HK-2 (cell line): Measurements from ENCODE around the gene ZP3.
A peak's percentile ranks its signal among the peaks of the same experiment; 100 is the strongest.
"Not testable (repeated sequence)": the region's sequence is repeated elsewhere in the genome, so short reads cannot be mapped to it uniquely, and the experiment has no call there.

ENCODE experiments used
- DNase-seq: peaks from one replicate; pipeline ENCODE4 v3.0.0-alpha.2; 2018; ENCODE audit not compliant: unreplicated experiment

The ZP3 gene

DNA sequence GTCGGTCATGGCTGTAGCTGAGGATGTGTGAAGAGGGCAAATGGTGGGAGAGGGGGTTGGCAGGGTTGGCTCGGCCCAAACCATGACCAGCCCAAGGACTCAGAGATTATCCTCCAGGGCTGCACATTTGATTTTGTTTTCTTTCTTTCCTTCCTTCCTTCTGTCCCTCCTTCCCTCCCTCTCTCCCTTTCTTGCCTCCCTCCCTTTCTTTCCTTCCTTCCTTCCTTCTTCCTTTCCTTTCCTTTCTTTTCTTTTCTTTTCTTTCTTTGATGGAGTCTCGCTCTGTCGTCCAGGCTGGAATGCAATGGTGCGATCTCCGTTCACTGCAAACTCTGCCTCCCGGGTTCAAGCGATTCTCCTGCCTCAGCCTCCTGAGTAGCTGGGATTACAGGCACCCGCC is 19.0 kb upstream of the ZP3 start:
- DNase-seq: no peak

DNA sequence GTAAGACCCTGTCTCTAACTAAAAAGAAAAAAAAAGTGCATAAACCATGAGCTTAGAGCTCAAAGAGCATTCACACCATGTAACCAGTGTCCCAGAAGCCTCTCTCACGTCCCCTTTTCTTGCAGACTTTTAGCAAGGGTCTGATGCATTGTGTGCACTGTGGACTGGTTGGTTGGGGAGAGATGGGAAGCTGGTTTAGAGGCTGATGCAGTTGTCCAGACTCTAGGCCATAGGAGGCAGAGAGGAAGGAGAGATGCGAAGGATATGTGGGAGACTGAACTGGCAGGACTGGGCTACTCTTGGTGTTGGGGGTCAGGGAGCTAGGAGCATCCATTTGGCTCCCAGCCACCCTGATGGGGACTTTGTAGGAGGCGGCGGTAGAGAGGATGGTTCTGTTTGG is 17.0 kb upstream of the ZP3 start:
- DNase-seq: no peak

DNA sequence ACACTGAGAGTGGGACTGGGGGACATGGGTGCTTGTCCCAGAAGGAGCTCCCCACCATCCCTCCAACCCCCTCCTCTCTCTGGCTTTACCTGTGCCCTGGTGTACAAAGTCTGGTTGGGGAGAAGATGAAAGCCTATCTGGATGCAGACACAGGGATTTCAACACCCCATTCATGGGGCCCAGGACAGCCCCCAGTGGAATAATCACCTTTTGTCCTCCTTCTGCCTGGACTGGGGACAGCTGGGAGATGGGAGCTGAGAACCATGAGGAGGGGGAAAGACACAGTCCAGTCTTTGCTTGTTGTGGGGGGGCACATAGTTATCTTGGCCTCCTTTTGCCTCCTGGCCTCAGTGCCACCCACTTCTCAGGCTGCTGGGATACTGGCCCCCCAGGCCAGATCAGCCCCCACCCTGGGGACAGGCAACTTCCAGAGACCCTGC is 16.6 kb upstream of the ZP3 start:
- no peak for DNase-seq

GRCh38 chr7:76409537-76409936 is 15.2 kb upstream of the ZP3 start, which contains the start of gene SSC4D:
TSS of gene SSC4D (minus strand) at chr7:76409697. CDS start at chr7:76404439, 5,258 bp downstream.
- DNase-seq: no peak

DNA sequence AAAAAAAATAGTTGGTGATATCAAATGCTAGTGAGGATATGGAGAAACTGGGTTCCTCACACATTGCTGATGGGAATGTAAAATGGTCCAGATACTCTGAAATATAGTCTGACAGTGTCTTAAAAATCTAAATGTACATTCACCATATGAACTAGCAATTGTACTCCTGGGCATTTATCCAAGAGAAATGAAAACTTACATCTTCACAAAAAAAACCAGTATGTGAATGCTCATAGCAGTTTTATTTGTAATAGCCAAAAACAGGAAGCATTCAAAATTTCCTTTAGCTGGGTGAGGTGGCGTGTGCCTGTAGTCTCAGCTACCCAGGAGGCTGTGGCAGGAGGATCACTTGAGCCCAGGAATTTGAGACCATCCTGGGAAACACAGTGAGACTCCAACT is 13.1 kb upstream of the ZP3 start:
- DNase-seq: no peak

- DNase-seq: no peak
These were observed 12.5 kb upstream of the ZP3 start for GRCh38 chr7:76412249-76412648.

GRCh38 chr7:76417654-76418310 is 7.0 kb upstream of the ZP3 start:
- DNase-seq: not testable (repeated sequence)

GRCh38 chr7:76421097-76421496 is 3.7 kb upstream of the ZP3 start:
- DNase-seq: peak; percentile 87

- peak; percentile 56 for DNase-seq
These were observed 911 bp upstream of the ZP3 start for GRCh38 chr7:76423666-76424412.

- DNase-seq: no peak
These were observed 406 bp downstream of the ZP3 start for GRCh38 chr7:76425156-76425555.

DNA sequence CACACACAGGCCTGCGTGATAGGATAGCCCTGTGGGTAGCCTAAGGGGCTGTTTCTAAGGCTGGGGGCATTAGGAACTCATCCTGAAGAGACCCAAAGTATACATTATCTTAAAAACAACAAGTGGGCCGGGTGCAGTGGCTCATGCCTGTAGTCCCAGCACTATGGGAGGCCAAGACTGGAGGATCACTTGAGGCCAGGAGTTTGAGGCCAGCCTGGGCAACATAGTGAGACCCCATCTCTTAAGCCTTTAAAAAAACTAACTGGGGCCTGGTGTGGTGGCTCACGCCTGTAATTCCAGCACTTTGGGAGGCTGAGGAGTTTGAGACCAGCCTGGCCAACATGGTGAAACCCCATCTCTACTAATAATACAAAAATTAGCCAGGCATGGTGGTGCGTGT is 808 bp downstream of the ZP3 start:
- DNase-seq: not testable (repeated sequence)

DNA sequence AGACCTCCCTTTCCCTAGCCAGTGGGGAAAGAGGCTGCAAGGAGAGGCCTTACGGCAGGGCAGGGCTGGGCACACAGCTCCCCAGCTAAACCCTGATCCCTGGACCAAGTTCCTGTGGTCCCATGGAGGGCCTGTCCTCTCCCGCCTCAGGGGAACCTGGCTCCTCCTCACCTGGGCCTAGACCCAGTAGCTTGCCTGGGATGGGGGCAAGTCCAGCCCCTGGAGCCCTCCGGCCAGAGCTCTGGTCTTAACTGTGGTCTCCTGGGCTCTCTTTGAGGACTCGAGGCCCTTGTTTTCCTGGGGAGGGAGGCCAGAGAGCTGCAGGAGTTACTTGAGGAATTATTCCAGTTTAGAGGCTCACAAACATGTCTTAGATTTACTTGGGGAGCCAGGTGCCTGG is 1.5 kb downstream of the ZP3 start:
- DNase-seq: no peak

GRCh38 chr7:76427635-76428034 is 2.9 kb downstream of the ZP3 start:
- no peak for DNase-seq

DNA sequence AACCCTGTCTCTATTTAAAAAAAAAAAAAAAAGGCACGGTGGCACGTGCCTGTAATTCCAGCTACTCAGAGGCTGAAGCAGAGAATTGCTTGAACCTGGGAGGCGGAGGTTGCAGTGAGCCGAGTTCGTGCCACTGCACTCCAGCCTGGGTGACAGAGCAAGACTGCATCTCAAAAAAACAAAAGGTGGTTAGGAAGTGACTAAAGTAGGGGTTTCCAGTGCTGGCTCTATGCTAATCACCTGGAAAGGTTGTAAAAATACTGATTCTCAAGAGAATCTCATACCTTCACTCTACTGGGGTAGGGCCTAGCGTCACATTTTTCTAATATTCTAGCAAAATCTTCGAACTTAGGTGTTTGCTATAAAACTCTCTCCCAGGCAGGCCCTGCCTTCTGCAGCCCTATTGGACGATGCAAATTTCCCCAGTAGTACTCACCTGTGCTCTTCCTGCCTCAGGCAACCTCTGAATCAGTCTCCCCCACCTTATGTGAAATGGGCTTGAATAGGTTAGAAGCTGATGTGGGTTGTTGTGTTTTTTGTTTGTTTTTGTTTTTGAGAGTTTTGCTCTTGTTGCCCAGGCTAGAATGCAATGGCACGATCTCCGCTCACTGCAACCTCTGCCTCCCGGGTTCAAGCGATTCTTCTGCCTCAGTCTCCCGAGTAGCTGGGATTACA is 3.5 kb downstream of the ZP3 start:
- DNase-seq: no peak

DNA sequence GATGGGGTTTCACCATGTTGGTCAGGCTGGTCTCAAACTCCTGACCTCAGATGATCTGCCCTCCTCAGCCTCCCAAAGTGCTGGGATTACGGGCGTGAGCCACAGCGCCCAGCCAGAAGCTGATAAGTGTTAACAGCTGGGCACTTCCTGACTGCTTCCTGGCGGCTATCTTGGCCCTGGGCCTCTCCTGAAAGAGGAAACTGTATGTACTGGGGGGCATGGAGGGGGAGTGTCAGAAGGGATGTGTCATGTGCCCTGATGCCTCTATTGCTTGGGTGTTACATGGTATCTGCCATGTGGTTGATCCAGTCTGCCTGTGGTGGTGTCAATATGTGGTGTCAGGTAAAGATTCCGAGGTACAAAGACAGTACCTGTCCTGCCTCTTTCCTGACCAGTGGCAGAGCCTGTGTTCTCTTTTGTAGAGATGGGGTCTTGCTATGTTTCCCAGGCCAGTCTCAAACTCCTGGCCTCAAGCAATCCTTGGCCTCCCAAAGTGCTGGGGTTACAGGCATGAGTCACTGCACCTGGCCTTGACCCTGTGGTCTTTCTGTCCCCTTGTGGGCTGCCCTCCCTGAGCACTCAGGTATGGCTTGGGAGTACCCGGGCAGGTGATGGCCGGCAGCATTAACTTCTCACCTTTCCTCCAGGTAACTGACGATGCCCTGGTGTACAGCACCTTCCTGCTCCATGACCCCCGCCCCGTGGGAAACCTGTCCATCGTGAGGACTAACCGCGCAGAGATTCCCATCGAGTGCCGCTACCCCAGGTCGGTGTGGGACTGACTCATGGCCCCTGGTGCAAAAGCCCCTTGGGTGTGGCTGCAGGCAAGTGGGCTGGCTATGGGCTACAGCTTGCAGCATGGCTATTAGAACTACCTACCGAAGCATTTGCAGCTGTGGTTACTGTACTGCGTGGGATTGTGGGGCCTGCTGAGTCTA is 4.4 kb downstream of the ZP3 start:
- no peak for DNase-seq

DNA sequence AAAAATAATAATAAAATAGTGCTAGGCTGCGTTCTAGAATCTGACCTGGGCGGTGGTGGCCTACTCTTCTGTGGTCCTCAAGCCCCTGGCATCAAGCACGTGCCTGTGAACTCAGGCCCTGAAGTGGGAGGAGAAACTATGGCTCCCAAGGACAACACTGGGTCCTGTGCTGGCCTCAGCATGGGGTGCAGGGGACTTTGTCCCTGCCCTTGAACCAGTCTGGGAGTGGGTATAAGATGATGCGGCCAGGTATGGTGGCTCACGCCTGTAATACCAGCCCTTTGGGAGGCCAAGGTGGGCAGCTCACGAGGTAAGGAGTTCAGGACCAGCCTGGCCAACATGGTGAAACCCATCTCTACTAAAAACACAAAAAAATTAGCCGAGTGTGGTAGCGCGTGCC is 5.5 kb downstream of the ZP3 start:
- no peak for DNase-seq

- no peak for DNase-seq
These were observed 6.1 kb downstream of the ZP3 start for GRCh38 chr7:76430836-76431235.

GRCh38 chr7:76437873-76438272 is 13.1 kb downstream of the ZP3 start:
- DNase-seq: peak; percentile 70

DNA sequence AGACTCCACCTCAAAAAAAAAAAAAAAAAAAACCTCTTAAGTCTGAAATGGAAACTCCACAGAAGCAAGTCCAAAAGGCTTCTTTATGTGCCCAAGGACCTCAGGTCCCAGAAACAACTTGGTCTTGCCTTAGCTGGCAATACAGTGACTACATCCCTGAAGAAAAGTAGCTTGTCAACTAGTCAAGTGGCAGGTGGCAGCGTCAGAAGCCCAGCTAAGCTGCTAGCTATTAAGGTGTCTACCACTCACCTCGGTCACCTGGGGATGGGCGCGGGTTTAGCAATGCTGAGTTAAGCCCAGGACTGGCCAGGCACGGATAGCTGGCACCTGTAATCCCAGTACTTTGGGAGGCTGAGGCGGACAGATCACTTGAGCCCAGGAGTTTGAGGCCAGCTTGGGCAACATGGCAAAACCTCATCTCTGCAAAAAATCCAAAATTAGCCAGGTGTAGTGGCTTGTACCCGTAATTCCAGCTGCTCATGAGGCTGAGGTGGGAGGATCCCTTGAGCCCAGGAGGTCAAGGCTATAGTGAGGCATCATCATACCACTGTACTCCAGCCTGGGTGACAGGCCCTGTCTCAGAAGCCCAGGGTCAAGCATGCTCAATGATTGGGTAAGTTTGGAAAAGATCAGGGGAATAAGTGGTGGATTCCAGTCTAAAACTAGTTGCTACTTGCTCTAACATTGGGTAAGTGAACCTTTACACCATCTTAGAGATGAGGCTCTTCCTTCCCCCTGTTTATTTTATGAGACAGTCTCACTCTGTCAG is 14.6 kb downstream of the ZP3 start:
- not testable (repeated sequence) for DNase-seq

DNA sequence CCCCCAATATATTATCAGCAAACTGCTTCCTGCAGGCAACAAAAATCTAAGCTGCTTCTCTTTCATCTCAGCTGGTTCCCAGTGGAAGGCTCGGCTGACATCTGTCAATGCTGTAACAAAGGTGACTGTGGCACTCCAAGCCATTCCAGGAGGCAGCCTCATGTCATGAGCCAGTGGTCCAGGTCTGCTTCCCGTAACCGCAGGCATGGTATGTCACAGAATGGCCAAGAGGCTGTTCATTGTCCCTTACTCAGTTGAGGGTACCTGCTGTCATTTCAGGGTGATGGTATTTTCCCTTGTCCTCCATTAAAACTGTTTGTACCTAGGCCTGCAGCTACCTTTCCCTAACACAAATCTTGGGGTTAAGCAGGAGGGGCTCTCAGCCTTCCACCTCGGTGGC is 15.7 kb downstream of the ZP3 start:
- not testable (repeated sequence) for DNase-seq

DNA sequence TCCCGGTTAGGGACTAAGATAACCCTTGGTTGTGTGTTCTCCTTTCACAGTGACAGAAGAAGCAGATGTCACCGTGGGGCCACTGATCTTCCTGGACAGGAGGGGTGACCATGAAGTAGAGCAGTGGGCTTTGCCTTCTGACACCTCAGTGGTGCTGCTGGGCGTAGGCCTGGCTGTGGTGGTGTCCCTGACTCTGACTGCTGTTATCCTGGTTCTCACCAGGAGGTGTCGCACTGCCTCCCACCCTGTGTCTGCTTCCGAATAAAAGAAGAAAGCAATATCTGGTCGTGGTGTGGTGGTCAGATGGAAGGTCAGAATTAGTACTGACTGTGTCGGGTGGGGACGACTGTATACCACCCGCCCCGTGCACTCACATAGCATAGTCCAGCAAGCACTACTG is 17.0 kb downstream of the ZP3 start:
- not testable (repeated sequence) for DNase-seq
